GM12873 (cell line): ENCODE results near the gene STH.

Experiments used
- TF ChIP-seq, protein P1 (sequence below): IDR thresholded peaks from 2 replicates; pipeline ENCODE4 v1.5.1; 2012; ENCODE audit warnings: low read depth, mild to moderate bottlenecking, moderate library complexity, low read length, control low read depth; ENCODE audit not compliant: insufficient read depth; ENCODE audit errors: missing control alignments

Gene STH

DNA sequence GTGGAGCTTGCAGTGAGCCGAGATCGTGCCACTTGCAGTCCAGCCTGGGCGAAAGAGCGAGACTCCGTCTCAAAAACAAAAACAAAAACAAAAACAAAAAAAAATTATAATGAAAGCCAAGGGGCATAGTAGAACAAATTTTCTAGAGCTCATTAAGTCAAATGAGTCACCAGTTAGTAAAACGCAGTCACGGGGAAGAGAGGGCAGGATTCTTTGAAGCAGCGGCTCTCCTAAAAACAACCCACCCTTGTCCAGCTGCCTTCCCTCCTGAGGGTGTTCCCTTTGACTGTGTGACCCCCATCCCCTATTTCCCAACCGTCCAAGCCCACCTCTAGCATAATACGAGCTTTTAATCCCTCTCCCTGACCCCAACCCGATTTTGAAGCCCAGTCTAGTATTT is 44.1 kb upstream of the STH start:
- TF ChIP-seq, protein P1, sequence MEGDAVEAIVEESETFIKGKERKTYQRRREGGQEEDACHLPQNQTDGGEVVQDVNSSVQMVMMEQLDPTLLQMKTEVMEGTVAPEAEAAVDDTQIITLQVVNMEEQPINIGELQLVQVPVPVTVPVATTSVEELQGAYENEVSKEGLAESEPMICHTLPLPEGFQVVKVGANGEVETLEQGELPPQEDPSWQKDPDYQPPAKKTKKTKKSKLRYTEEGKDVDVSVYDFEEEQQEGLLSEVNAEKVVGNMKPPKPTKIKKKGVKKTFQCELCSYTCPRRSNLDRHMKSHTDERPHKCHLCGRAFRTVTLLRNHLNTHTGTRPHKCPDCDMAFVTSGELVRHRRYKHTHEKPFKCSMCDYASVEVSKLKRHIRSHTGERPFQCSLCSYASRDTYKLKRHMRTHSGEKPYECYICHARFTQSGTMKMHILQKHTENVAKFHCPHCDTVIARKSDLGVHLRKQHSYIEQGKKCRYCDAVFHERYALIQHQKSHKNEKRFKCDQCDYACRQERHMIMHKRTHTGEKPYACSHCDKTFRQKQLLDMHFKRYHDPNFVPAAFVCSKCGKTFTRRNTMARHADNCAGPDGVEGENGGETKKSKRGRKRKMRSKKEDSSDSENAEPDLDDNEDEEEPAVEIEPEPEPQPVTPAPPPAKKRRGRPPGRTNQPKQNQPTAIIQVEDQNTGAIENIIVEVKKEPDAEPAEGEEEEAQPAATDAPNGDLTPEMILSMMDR: no peak

DNA sequence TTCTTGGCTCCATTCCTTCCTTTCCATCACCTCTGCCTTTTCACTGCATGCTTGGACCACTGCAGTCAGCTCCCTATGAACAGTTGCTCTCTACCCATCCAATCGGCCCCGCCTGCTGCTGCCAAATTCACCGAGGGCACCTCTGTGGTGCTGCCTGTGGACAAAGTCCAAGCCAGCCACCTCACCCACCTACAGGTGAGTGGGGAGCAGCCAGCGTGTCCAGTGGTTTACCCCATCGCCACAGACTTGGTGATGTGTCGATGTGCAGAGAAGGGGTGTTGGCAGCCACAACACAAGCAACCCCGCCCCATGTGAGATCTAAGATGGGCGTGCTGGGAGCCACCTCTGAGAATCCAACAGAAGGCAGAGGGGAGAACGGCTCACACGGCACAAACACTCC is 43.7 kb upstream of the STH start:
- TF ChIP-seq, protein P1: no peak

DNA sequence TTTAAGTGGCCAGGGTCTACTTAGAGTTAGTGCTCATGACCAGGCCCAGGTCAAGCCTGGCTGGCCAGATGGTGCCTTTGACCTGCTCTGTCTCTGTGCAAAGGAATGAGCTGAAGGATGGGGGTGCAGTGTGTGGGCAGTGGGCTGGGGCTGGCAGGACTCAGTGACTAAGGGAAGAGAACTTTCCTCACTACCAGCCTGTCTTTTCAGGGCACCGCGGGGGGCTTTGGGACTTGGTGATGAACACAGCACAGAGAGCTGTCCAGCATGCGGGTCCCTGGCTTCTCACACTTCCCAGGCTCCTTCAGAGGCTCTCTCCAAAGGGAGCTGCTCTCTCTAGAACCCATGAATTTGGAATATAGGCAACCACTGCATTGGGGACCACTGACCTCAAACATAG is 43.0 kb upstream of the STH start:
- TF ChIP-seq, protein P1: no peak

DNA sequence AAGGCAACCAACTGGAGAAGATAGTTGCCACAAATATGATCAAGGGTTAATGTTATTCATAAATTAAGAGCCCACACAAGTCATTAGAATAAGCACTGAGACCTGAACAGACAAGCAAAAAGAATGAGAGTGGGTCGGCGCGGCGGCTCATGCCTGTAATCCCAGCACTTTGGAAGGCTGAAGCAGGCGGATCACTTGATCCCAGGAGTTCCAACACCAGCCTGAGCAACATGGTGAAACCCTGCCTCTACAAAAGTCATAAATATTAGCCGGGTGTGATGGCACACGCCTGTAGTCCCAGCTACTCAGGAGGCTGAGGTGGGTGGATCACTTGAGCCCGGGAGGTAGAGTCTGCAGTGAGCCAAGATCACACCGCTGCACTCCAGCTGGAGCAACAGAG is 40.7 kb upstream of the STH start:
- TF ChIP-seq, protein P1: no peak

DNA sequence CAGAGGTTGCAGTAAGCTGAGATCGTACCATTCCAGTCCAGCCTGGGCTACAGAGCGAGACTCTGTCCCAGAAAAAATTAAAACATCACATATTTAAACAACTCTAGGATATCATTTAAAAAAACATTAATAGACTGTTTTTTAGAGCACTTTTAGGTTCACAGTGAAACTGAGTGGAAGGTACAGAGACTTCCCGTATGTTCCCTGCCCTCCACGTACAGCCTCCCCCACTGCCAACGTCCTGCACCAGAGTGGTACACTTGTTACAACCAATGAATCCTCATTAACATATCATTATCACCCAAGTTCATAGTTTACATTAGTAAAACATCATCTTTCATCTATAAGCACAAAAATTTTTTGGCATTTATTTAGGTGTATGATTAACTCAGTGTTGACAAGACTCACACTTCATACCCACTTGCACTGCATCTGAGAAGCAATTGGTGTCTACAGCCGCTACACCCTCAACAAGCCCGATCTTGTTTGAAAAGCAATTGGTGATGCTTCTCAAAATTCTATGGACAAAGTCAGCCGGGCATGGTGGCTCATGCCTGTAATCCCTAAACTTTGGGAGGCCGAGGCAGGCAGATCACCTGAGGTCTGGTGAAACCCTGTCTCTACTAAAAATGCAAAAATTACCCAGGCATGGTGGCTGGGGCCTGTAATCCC is 39.9 kb upstream of the STH start:
- TF ChIP-seq, protein P1: no peak

DNA sequence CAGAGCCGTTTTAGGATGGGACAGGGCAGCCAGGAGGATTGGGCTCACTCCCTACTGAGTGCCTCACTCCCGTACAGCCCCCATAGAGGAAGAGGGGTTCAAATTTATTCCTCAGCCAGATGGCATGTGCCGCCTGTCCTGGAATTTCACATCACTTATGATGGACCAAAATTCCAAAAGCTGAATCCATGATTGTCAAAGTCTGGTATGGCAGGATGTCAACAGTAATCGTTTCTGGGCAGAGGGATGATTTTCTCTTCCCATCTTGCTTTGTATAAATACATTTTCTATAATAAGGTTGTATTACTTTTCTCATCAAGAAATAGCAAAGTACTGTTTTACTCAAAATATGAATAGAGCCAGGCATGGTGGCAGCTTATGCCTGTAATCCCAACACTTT is 38.7 kb upstream of the STH start:
- TF ChIP-seq, protein P1: no peak

DNA sequence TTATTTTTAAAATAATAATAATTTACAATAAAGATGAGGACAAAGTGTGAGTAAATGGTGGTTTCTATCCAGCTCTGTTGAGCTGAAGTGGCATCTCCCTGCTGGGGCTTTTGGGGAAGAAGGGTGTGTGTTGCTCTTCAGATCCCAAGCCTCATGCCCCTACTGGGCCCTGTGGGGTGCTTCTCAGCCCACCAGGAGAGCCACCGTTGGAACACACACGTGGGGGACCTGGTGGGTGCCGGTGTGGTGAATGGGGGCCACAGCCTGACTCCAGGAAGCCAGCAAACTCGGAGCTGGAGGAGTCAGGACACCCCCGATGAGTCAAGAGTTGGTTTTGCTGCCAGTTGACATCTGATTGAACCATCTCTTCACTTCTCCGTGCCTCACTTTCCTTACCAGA is 37.8 kb upstream of the STH start:
- TF ChIP-seq, protein P1: no peak
